Endodermal cell (in vitro differentiated cells): ENCODE data around the gene PCDHA5. TPM values are rescaled to one million over a fixed set of nuclear protein-coding genes. Genes with fewer than 3 reads are reported as not detected.

Experiments
- DNase-seq: peaks from one replicate; pipeline ENCODE4 v3.0.0-alpha.2; 2017
- H3K27ac ChIP-seq: 2 replicates; pipeline ENCODE4 v1.5.1; 2013; ENCODE audit warnings: mild to moderate bottlenecking, low read depth, low read length, moderate library complexity
- H3K27me3 ChIP-seq: 2 replicates; pipeline ENCODE4 v1.6.1; 2013; ENCODE audit warnings: mild to moderate bottlenecking, low read length, moderate library complexity; ENCODE audit not compliant: insufficient read depth, control insufficient read depth, poor library complexity, severe bottlenecking
- H3K36me3 ChIP-seq: 2 replicates; pipeline ENCODE4 v1.7.0; 2013; ENCODE audit warnings: mild to moderate bottlenecking, low read length, moderate library complexity; ENCODE audit not compliant: control insufficient read depth, insufficient read depth
- H3K4me1 ChIP-seq: one replicate; pipeline ENCODE4 v1.7.0; 2013; ENCODE audit warnings: low read length; ENCODE audit not compliant: control insufficient read depth, insufficient read depth
- H3K4me3 ChIP-seq: 2 replicates; pipeline ENCODE4 v1.5.1; 2013; ENCODE audit warnings: mild to moderate bottlenecking, low read length, moderate library complexity
- H3K9ac ChIP-seq: 2 replicates; pipeline ENCODE4 v1.6.1; 2013; ENCODE audit warnings: mild to moderate bottlenecking, low read length, moderate library complexity; ENCODE audit not compliant: poor library complexity, severe bottlenecking; ENCODE audit errors: extremely low read depth
- H3K9me3 ChIP-seq: 2 replicates; pipeline ENCODE4 v1.6.1; 2013; ENCODE audit warnings: mild to moderate bottlenecking, low read length, moderate library complexity; ENCODE audit not compliant: control insufficient read depth
- H3K27ac Mint-ChIP-seq: 2 replicates; pipeline ENCODE4 v1.8.0; 2020; ENCODE audit warnings: mixed read lengths
- H3K27me3 Mint-ChIP-seq: 2 replicates; pipeline ENCODE4 v1.8.0; 2021; ENCODE audit warnings: mild to moderate bottlenecking, mixed read lengths; ENCODE audit not compliant: insufficient read depth
- H3K36me3 Mint-ChIP-seq: 2 replicates; pipeline ENCODE4 v1.8.0; 2020; ENCODE audit warnings: low read depth, mixed read lengths
- H3K4me1 Mint-ChIP-seq: 2 replicates; pipeline ENCODE4 v1.8.0; 2020; ENCODE audit warnings: mixed read lengths
- H3K4me3 Mint-ChIP-seq: 2 replicates; pipeline ENCODE4 v1.8.0; 2020; ENCODE audit warnings: mild to moderate bottlenecking, moderate library complexity, mixed read lengths
- H3K9me3 Mint-ChIP-seq: 2 replicates; pipeline ENCODE4 v1.8.0; 2020; ENCODE audit warnings: mild to moderate bottlenecking, mixed read lengths
- WGBS, 2 experiments: methylation state at CpG; one replicate each; pipeline versions ENCODE4 v1.1.5 to v1.1.7; 2013; ENCODE audit warnings: missing lambda C conversion rate in 2 of 2, mixed read lengths in 1 of 2; ENCODE audit not compliant: insufficient coverage in 1 of 2, insufficient read length in 1 of 2; 5-methylcytosine and 5-hydroxymethylcytosine counted together
- total RNA-seq, 2 donors: library from RNA; stranded (reverse); fragmentation: NEBNext Ultra II Directional in 1 of 2; extraction: Animal tissue kit (Norgen Biotek cat#: 25700) in 1 of 2; gene quantifications; 2 replicates in 1 of 2; 3 replicates in 1 of 2; pipeline ENCODE4 v1.2.1, GENCODE V29; 2021
- TF ChIP-seq, protein P1 (sequence below): fragments of 200-600 bp; sonication (generic); conservative IDR thresholded peaks from 2 replicates; pipeline ENCODE4 v1.5.0; 2021; ENCODE audit warnings: antibody characterized with exemption, mild to moderate bottlenecking

The PCDHA5 gene
- total RNA-seq, 2 donors from 2014 or later = 1.8 to 1.9 TPM

DNA sequence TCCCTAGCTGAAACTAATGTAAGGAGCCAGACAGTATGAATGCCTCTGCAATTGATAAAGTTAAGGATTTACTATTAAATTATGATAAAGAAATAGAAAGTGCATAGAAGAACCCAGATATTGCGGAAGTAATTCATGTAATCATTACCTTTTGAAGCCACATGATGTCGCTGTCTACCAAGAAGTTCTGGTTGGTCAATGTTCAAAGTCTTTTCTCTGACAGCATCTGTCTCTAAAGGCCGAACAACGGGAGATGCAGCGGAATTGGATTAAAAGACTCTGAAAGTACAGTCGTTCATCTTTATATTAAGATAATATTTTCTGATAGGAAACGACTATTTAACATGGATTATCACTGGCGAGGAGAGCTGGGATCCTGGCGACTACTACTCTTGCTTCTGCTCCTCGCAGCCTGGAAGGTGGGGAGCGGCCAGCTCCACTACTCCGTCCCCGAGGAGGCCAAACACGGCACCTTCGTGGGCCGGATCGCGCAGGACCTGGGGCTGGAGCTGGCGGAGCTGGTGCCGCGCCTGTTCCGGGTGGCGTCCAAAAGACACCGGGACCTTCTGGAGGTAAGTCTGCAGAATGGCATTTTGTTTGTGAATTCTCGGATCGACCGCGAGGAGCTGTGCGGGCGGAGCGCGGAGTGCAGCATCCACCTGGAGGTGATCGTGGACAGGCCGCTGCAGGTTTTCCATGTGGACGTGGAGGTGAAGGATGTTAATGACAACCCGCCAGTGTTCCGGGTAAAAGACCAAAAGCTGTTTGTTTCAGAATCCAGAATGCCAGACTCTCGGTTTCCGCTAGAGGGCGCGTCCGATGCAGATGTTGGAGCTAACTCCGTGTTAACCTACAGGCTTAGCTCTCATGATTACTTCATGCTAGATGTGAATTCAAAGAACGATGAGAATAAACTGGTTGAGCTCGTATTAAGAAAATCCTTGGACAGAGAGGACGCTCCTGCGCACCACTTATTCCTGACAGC, 19.9 kb downstream of the PCDHA5 start, which contains the start of gene PCDHA8:
Gene PCDHA8, plus strand, starts transcription at position 210 of the 985 bp plus-strand sequence. Its CDS starts 135 bp downstream, at position 345.
- peak within 1 kb of the TSS; percentile 2 for H3K4me3 ChIP-seq
- Mint-ChIP-seq H3K4me3 (peak within 1 kb of the TSS; percentile 45), H3K36me3 (peaks cover 20% of the 10 kb centered on the region)

DNA sequence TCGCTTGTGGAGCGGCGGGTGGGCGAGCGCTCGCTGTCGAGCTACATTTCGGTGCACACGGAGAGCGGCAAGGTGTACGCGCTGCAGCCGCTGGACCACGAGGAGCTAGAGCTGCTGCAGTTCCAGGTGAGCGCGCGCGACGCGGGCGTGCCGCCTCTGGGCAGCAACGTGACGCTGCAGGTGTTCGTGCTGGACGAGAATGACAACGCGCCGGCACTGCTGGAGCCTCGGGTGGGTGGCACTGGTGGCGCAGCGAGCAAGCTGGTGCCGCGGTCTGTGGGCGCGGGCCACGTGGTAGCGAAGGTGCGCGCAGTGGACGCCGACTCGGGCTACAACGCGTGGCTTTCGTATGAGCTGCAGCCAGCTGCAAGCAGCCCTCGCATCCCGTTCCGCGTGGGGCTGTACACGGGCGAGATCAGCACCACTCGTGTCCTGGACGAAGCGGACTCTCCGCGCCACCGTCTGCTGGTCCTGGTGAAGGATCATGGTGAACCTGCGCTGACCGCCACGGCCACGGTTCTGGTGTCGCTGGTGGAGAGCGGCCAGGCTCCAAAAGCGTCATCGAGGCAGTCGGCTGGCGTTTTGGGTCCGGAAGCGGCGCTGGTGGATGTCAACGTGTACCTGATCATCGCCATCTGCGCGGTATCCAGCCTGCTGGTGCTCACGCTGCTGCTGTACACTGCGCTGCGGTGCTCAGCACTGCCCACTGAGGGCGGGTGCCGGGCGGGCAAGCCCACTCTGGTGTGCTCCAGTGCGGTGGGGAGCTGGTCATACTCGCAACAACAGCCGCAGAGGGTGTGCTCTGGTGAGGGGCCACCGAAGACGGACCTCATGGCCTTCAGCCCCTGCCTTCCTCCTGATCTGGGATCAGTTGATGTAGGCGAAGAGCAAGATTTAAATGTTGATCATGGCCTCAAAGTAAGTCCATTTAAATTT, 21.7 kb downstream of the PCDHA5 start:
- H3K4me1 Mint-ChIP-seq = peaks cover 4% of the 10 kb centered on the region
- H3K27ac Mint-ChIP-seq = no peak overlapping the region
- H3K4me3 Mint-ChIP-seq = no peak overlapping the region
- Histone ChIP-seq H3K27me3 (no peaks in the 10 kb centered on the region), H3K27ac (no peak overlapping the region), H3K4me3 (no peak overlapping the region), H3K9me3 (no peaks in the 10 kb centered on the region), H3K4me1 (no peaks in the 10 kb centered on the region), H3K9ac (no peak overlapping the region), H3K36me3 (no peaks in the 10 kb centered on the region)
- TF ChIP-seq, protein P1, sequence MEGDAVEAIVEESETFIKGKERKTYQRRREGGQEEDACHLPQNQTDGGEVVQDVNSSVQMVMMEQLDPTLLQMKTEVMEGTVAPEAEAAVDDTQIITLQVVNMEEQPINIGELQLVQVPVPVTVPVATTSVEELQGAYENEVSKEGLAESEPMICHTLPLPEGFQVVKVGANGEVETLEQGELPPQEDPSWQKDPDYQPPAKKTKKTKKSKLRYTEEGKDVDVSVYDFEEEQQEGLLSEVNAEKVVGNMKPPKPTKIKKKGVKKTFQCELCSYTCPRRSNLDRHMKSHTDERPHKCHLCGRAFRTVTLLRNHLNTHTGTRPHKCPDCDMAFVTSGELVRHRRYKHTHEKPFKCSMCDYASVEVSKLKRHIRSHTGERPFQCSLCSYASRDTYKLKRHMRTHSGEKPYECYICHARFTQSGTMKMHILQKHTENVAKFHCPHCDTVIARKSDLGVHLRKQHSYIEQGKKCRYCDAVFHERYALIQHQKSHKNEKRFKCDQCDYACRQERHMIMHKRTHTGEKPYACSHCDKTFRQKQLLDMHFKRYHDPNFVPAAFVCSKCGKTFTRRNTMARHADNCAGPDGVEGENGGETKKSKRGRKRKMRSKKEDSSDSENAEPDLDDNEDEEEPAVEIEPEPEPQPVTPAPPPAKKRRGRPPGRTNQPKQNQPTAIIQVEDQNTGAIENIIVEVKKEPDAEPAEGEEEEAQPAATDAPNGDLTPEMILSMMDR = no peak
- H3K9me3 Mint-ChIP-seq = peaks cover 11% of the 10 kb centered on the region
- no peak for DNase-seq
- peaks cover 2% of the 10 kb centered on the region for H3K27me3 Mint-ChIP-seq
- peaks cover 17% of the 10 kb centered on the region for H3K36me3 Mint-ChIP-seq
- WGBS, 2 experiments = 95% methylated on average over 66 to 87 of the region's 87 CpGs

More for the DNA sequence above, 19.9 kb downstream of the PCDHA5 start, which contains the start of gene PCDHA8:
- no peak within 1 kb of the TSS for H3K9ac ChIP-seq
- H3K27ac Mint-ChIP-seq = no peak within 1 kb of the TSS
- H3K27me3 ChIP-seq = no peaks in the 10 kb centered on the region
- H3K27me3 Mint-ChIP-seq = no peaks in the 10 kb centered on the region
- H3K9me3 ChIP-seq = no peaks in the 10 kb centered on the region
- WGBS, 2 experiments = 74 to 88% methylated on average over 32 to 47 of the region's 47 CpGs
- peak; percentile 86 for DNase-seq
- TF ChIP-seq, protein P1 = peak; percentile 76
- H3K9me3 Mint-ChIP-seq = peaks cover 11% of the 10 kb centered on the region
- H3K4me1 Mint-ChIP-seq = no peaks in the 10 kb centered on the region
- H3K4me1 ChIP-seq = no peaks in the 10 kb centered on the region
- no peak within 1 kb of the TSS for H3K27ac ChIP-seq
- no peaks in the 10 kb centered on the region for H3K36me3 ChIP-seq
